ENCODE data around the gene KRTAP10-4.
"Not testable (repeated sequence)": the region's sequence is repeated elsewhere in the genome, so short reads cannot be mapped to it uniquely, and the experiment has no call there.

The KRTAP10-4 gene

GRCh38 chr21:44579056-44579832, 5.7 kb downstream of the KRTAP10-4 start:
- H3K4me3 ChIP-seq (ENCODE audit: low read length): no peak overlapping the region
- H4K20me1 ChIP-seq (ENCODE audit: control insufficient read depth, insufficient read depth, low read depth, low read length): no peaks in the 10 kb centered on the region
- TF ChIP-seq CTCF (IDR thresholded peaks at IDR 0.05; ENCODE audit: low read depth, low read length, poor library complexity, severe bottlenecking): no peak
- no peak for TF ChIP-seq EZH2phosphoT487 (IDR thresholded peaks at IDR 0.05; ENCODE audit: borderline replicate concordance, low read length)
- H3K36me3 ChIP-seq (ENCODE audit: control insufficient read depth, low read length): no peaks in the 10 kb centered on the region
- peaks cover 13% of the 10 kb centered on the region; the same call in 1 of the 2 replicates for H3K9me3 ChIP-seq (ENCODE audit: control insufficient read depth, insufficient read depth, low read length)
- H3K27me3 ChIP-seq (ENCODE audit: control insufficient read depth, low read length): no peaks in the 10 kb centered on the region
- no peaks in the 10 kb centered on the region for H3K79me2 ChIP-seq (ENCODE audit: control insufficient read depth, low read length)
- no peak overlapping the region for H3K27ac ChIP-seq (ENCODE audit: low read depth, low read length)
- H3K4me2 ChIP-seq (ENCODE audit: low read length): no peak overlapping the region
- H3K9me2 ChIP-seq (replicated peaks; ENCODE audit: control insufficient read depth, low read length): no peaks in the 10 kb centered on the region
- H3F3A ChIP-seq (ENCODE audit: control insufficient read depth, insufficient read depth): no peaks in the 10 kb centered on the region
- no peaks in the 10 kb centered on the region for H3K4me1 ChIP-seq (ENCODE audit: control insufficient read depth, low read length)

GRCh38 chr21:44579833-44580144, 6.3 kb downstream of the KRTAP10-4 start:
- TF ChIP-seq EZH2phosphoT487 (IDR thresholded peaks at IDR 0.05; ENCODE audit: borderline replicate concordance, low read length) (no peak), CTCF (IDR thresholded peaks at IDR 0.05; ENCODE audit: low read depth, low read length, poor library complexity, severe bottlenecking) (no peak)
- H4K20me1 ChIP-seq (ENCODE audit: control insufficient read depth, insufficient read depth, low read depth, low read length): no peaks in the 10 kb centered on the region
- H3K9me2 ChIP-seq (replicated peaks; ENCODE audit: control insufficient read depth, low read length): no peaks in the 10 kb centered on the region
- no peak overlapping the region for H3K4me3 ChIP-seq (ENCODE audit: low read length)
- no peaks in the 10 kb centered on the region for H3F3A ChIP-seq (ENCODE audit: control insufficient read depth, insufficient read depth)
- H3K27ac ChIP-seq (ENCODE audit: low read depth, low read length): no peak overlapping the region
- H3K27me3 ChIP-seq (ENCODE audit: control insufficient read depth, low read length): no peaks in the 10 kb centered on the region
- no peaks in the 10 kb centered on the region for H3K79me2 ChIP-seq (ENCODE audit: control insufficient read depth, low read length)
- no peaks in the 10 kb centered on the region for H3K36me3 ChIP-seq (ENCODE audit: control insufficient read depth, low read length)
- H3K4me2 ChIP-seq (ENCODE audit: low read length): no peak overlapping the region
- H3K9me3 ChIP-seq (ENCODE audit: control insufficient read depth, insufficient read depth, low read length): peaks cover 13% of the 10 kb centered on the region; the same call in 1 of the 2 replicates
- H3K4me1 ChIP-seq (ENCODE audit: control insufficient read depth, low read length): no peaks in the 10 kb centered on the region

GRCh38 chr21:44580231-44580821, 6.8 kb downstream of the KRTAP10-4 start, which contains the start of gene KRTAP10-5:
Gene KRTAP10-5 (minus strand): TSS chr21:44580604. CDS start chr21:44580578, 26 bp downstream.
- not testable (repeated sequence) for H3F3A ChIP-seq (ENCODE audit: control insufficient read depth, insufficient read depth); H3K27ac ChIP-seq (ENCODE audit: low read depth, low read length); H3K79me2 ChIP-seq (ENCODE audit: control insufficient read depth, low read length); H3K4me3 ChIP-seq (ENCODE audit: low read length); H3K4me1 ChIP-seq (ENCODE audit: control insufficient read depth, low read length); H4K20me1 ChIP-seq (ENCODE audit: control insufficient read depth, insufficient read depth, low read depth, low read length); H3K9me2 ChIP-seq (replicated peaks; ENCODE audit: control insufficient read depth, low read length); H3K4me2 ChIP-seq (ENCODE audit: low read length); H3K36me3 ChIP-seq (ENCODE audit: control insufficient read depth, low read length); H3K27me3 ChIP-seq (ENCODE audit: control insufficient read depth, low read length)
- H3K9me3 ChIP-seq (ENCODE audit: control insufficient read depth, insufficient read depth, low read length): peaks cover 13% of the 10 kb centered on the region; the same call in 1 of the 2 replicates

GRCh38 chr21:44581158-44581557, 7.6 kb downstream of the KRTAP10-4 start:
- Histone ChIP-seq H3K27me3 (ENCODE audit: control insufficient read depth, low read length) (no peaks in the 10 kb centered on the region), H3K4me3 (ENCODE audit: low read length) (no peak overlapping the region), H3K9me2 (replicated peaks; ENCODE audit: control insufficient read depth, low read length) (no peaks in the 10 kb centered on the region), H3K9me3 (ENCODE audit: control insufficient read depth, insufficient read depth, low read length) (peaks cover 13% of the 10 kb centered on the region; the same call in 1 of the 2 replicates), H3K4me2 (ENCODE audit: low read length) (no peak overlapping the region), H3K27ac (ENCODE audit: low read depth, low read length) (no peak overlapping the region), H3K36me3 (ENCODE audit: control insufficient read depth, low read length) (no peaks in the 10 kb centered on the region), H4K20me1 (ENCODE audit: control insufficient read depth, insufficient read depth, low read depth, low read length) (no peaks in the 10 kb centered on the region), H3K79me2 (ENCODE audit: control insufficient read depth, low read length) (no peaks in the 10 kb centered on the region), H3K4me1 (ENCODE audit: control insufficient read depth, low read length) (no peaks in the 10 kb centered on the region), H3F3A (ENCODE audit: control insufficient read depth, insufficient read depth) (no peaks in the 10 kb centered on the region)
- TF ChIP-seq CTCF (IDR thresholded peaks at IDR 0.05; ENCODE audit: low read depth, low read length, poor library complexity, severe bottlenecking): no peak
- TF ChIP-seq EZH2phosphoT487 (IDR thresholded peaks at IDR 0.05; ENCODE audit: borderline replicate concordance, low read length): no peak
